ENCODE measurements around the gene SLC27A3.

SLC27A3 gene

DNA sequence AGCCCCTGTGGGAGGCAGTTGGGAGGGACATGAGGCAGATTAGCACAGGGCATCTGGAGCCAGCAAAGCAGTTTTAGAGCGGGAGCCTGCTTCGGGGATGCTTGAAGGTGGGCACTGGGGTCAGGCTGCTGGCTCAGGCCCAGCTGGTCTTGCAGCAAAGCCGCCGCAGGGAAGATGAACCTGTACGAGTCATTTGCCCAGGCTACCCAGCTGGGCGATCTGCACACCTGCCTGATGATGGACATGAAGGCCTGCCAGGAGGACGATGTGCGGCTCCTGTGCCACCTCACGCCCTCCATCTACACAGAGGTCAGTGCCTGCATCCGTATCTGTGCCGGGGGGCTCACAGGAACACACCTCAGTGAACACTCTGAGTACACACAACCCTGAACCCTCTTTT lies 7.7 kb upstream of the SLC27A3 start:
- Histone ChIP-seq H2AFZ (ENCODE audit: low read depth) (no peak overlapping the region), H3K4me3 (IDR thresholded peaks at IDR 0.05; ENCODE audit: insufficient read depth, low read depth, low read length) (no peak overlapping the region), H3K27ac (no peak overlapping the region), H3K9ac (no peak overlapping the region), H3K4me1 (ENCODE audit: low read depth, poor library complexity, severe bottlenecking) (no peaks in the 10 kb centered on the region), H4K20me1 (ENCODE audit: insufficient read depth) (no peaks in the 10 kb centered on the region), H3K27me3 (ENCODE audit: insufficient read depth, low read depth) (no peaks in the 10 kb centered on the region), H3K79me2 (ENCODE audit: insufficient read depth, low read depth) (no peaks in the 10 kb centered on the region), H3K4me2 (no peak overlapping the region), H3K36me3 (ENCODE audit: insufficient read depth) (no peaks in the 10 kb centered on the region)
- TF ChIP-seq, protein P1, sequence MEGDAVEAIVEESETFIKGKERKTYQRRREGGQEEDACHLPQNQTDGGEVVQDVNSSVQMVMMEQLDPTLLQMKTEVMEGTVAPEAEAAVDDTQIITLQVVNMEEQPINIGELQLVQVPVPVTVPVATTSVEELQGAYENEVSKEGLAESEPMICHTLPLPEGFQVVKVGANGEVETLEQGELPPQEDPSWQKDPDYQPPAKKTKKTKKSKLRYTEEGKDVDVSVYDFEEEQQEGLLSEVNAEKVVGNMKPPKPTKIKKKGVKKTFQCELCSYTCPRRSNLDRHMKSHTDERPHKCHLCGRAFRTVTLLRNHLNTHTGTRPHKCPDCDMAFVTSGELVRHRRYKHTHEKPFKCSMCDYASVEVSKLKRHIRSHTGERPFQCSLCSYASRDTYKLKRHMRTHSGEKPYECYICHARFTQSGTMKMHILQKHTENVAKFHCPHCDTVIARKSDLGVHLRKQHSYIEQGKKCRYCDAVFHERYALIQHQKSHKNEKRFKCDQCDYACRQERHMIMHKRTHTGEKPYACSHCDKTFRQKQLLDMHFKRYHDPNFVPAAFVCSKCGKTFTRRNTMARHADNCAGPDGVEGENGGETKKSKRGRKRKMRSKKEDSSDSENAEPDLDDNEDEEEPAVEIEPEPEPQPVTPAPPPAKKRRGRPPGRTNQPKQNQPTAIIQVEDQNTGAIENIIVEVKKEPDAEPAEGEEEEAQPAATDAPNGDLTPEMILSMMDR (conservative IDR thresholded peaks at IDR 0.05; ENCODE audit: low read depth, low read length): no peak

DNA sequence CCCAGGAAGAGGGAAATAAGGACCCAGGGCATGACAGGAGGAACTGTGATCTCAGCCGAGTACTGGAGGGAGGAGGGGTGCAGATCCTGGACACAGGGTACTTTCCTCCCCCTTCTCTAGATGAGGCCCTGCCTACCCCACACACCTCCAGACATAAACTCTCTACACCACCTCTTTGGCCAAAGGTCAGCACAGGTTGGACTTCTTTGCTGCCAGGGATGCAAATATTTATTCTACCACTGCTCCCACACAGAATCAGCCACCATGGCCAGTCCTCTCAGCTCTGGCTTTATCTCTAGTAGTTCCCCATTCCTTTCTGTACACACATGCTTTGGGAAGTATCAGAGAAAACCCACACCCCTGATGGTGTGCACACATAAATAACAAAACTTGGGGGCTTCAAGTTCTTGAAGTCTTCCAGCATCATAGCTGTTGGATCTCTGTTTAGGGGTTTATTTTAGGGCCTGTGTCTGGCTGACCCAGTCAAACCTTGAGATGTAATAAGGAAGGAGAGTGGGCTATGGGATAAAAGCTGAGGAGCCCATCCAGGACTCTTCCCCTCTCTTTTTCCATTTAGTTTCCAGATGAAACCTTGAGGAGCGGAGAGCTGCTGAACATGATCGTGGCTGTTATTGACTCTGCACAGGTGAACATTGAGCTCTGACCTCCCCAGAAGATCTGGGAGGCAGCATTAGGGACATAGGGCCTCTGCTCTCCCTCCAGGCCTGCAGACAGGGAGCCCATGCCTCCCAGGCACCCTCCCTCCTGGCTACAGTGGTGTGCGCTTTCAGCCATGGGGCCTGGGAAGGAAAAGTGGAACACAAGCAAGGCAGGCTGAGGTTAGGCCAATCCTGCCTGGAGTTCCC lies 6.7 kb upstream of the SLC27A3 start:
- H3K9ac ChIP-seq: no peak overlapping the region
- no peak overlapping the region for H2AFZ ChIP-seq (ENCODE audit: low read depth)
- no peaks in the 10 kb centered on the region for H3K4me1 ChIP-seq (ENCODE audit: low read depth, poor library complexity, severe bottlenecking)
- no peaks in the 10 kb centered on the region for H3K36me3 ChIP-seq (ENCODE audit: insufficient read depth)
- no peak overlapping the region for H3K4me2 ChIP-seq
- H4K20me1 ChIP-seq (ENCODE audit: insufficient read depth): no peaks in the 10 kb centered on the region
- H3K79me2 ChIP-seq (ENCODE audit: insufficient read depth, low read depth): no peaks in the 10 kb centered on the region
- H3K4me3 ChIP-seq (IDR thresholded peaks at IDR 0.05; ENCODE audit: insufficient read depth, low read depth, low read length): no peak overlapping the region
- H3K27ac ChIP-seq: no peak overlapping the region
- TF ChIP-seq, protein P1 (conservative IDR thresholded peaks at IDR 0.05; ENCODE audit: low read depth, low read length): no peak
- no peaks in the 10 kb centered on the region for H3K27me3 ChIP-seq (ENCODE audit: insufficient read depth, low read depth)

DNA sequence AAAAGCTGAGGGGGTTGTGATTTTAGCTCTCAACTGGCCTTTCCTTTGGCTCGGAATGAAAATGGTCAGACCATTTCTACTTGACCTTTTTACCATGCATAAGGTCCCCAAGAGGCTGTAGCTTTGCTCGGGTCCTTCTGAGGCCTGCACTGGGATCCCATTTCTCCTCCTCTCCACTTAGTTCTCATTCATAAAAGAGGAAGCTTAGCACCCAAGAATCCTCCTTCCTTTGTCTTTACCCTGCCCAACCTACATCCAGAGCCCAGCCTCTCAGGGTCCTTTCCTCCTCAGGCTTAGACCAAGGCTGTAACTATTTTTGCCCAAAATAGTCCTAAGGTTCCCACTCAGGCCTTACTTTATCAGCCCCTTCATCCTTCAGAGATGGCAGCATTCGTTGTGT lies 6.0 kb upstream of the SLC27A3 start:
- Histone ChIP-seq H3K9ac (no peak overlapping the region), H3K27me3 (ENCODE audit: insufficient read depth, low read depth) (no peaks in the 10 kb centered on the region), H3K4me1 (ENCODE audit: low read depth, poor library complexity, severe bottlenecking) (no peaks in the 10 kb centered on the region), H3K4me2 (no peak overlapping the region), H4K20me1 (ENCODE audit: insufficient read depth) (no peaks in the 10 kb centered on the region), H3K27ac (no peak overlapping the region), H3K36me3 (ENCODE audit: insufficient read depth) (no peaks in the 10 kb centered on the region), H2AFZ (ENCODE audit: low read depth) (no peak overlapping the region), H3K4me3 (IDR thresholded peaks at IDR 0.05; ENCODE audit: insufficient read depth, low read depth, low read length) (no peak overlapping the region), H3K79me2 (ENCODE audit: insufficient read depth, low read depth) (no peaks in the 10 kb centered on the region)
- TF ChIP-seq, protein P1 (conservative IDR thresholded peaks at IDR 0.05; ENCODE audit: low read depth, low read length): no peak

DNA sequence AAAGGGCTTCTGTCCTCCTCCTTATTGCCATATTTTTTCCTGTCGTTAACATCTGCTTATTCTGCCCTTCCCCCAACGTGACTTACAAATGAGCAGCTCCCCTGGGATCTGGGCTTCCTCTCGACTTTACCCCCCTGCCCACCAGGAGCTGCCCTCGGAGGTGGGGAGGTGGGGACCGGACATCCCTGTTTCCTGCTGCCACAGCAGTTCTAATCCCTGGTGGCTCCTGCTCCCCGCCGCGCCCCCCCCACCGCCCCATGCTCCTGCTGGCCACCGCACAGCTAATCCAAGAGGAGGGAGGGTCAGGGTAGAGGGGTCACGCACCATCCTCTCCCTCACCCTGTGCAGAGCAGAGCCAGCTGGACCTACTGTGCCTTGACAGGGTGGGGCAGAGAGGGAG lies 4.4 kb upstream of the SLC27A3 start:
- Histone ChIP-seq H3K27ac (no peak overlapping the region), H3K4me2 (no peak overlapping the region), H3K4me3 (IDR thresholded peaks at IDR 0.05; ENCODE audit: insufficient read depth, low read depth, low read length) (no peak overlapping the region), H3K9ac (no peak overlapping the region), H4K20me1 (ENCODE audit: insufficient read depth) (no peaks in the 10 kb centered on the region), H3K27me3 (ENCODE audit: insufficient read depth, low read depth) (peaks cover 10% of the 10 kb centered on the region; the same call in 1 of the 2 replicates), H2AFZ (ENCODE audit: low read depth) (no peak overlapping the region), H3K4me1 (ENCODE audit: low read depth, poor library complexity, severe bottlenecking) (no peaks in the 10 kb centered on the region), H3K79me2 (ENCODE audit: insufficient read depth, low read depth) (no peaks in the 10 kb centered on the region), H3K36me3 (ENCODE audit: insufficient read depth) (no peaks in the 10 kb centered on the region)
- TF ChIP-seq, protein P1 (conservative IDR thresholded peaks at IDR 0.05; ENCODE audit: low read depth, low read length): no peak

All from KMS-11 (cell line).